ENCODE measurements around the gene SLC12A2. TPM values are rescaled to one million over a fixed set of nuclear protein-coding genes. Genes with fewer than 3 reads are reported as not detected.

Gene SLC12A2
- total and polyA plus RNA-seq, 2 of the 4 experiments (the other 2 are of a cell fraction) = 5.6 to 30.3 TPM

- H2AFZ ChIP-seq (replicated peaks; ENCODE audit: low read length, poor library complexity) = no peak overlapping the region
- ChIA-PET POLR2A (ENCODE audit: unreplicated experiment) (no interaction called here), CTCF (no interaction called here)
- H4K8ac ChIP-seq (ENCODE audit: low read depth in 2 of 2, low read length in 2 of 2) = no peak overlapping the region
- H3K23ac ChIP-seq (ENCODE audit: low read depth, low read length) = no peak overlapping the region
- no TSS peak for BruUV-seq (replicated peaks)
- TF ChIP-seq FOS (IDR thresholded peaks at IDR 0.05; ENCODE audit: low read depth, low read length) (0 out of 2 replicates have a peak, but pooled peaks have one; percentile 10), RCOR1 (IDR thresholded peaks at IDR 0.05; ENCODE audit: insufficient replicate concordance, low read length) (no peak), MAFK (IDR thresholded peaks at IDR 0.05; ENCODE audit: low read depth, low read length) (no peak)
- TF ChIP-seq, protein P1, sequence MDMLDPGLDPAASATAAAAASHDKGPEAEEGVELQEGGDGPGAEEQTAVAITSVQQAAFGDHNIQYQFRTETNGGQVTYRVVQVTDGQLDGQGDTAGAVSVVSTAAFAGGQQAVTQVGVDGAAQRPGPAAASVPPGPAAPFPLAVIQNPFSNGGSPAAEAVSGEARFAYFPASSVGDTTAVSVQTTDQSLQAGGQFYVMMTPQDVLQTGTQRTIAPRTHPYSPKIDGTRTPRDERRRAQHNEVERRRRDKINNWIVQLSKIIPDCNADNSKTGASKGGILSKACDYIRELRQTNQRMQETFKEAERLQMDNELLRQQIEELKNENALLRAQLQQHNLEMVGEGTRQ (IDR thresholded peaks at IDR 0.05; ENCODE audit: low read depth, low read length) = no peak
- H2AK5ac ChIP-seq (ENCODE audit: low read depth, low read length) = no peak overlapping the region
- no peak overlapping the region for H3K14ac ChIP-seq (replicated peaks; ENCODE audit: low read depth, low read length)
- no peak overlapping the region for H2BK5ac ChIP-seq (ENCODE audit: low read depth, low read length, poor library complexity, severe bottlenecking)
- no peak overlapping the region for H2BK120ac ChIP-seq (ENCODE audit: low read depth, low read length)
- no peak overlapping the region for H4K5ac ChIP-seq (ENCODE audit: low read depth, low read length)
- dilution Hi-C loops (cut with HindIII; ENCODE audit: low sequenced_read_pairs, unreplicated experiment) (no loop called here), intact Hi-C loops (cut with micrococcal nuclease) (no loop called here), in situ Hi-C loops (cut with MboI; ENCODE audit: low sequenced_read_pairs) (no loop called here)
- no peak overlapping the region for H4K91ac ChIP-seq (ENCODE audit: insufficient read depth, low read depth, low read length)
- no peak overlapping the region for H2AK9ac ChIP-seq (replicated peaks; ENCODE audit: low read depth, low read length, poor library complexity)
- H2BK15ac ChIP-seq (ENCODE audit: low read depth, low read length) = no peak overlapping the region
- no peak overlapping the region for H3K4me3 ChIP-seq (ENCODE audit: insufficient read depth, low read depth, low read length)
- no peak overlapping the region for H3K4me2 ChIP-seq (ENCODE audit: low read depth, low read length)
- H3K18ac ChIP-seq (ENCODE audit: low read depth, low read length) = no peak overlapping the region
- DNase-seq (no peak), ATAC-seq (ENCODE audit: low read depth) (no peak)
- no peaks in the 10 kb centered on the region for H3K9me1 ChIP-seq (ENCODE audit: insufficient read depth, low read length)
- no peak overlapping the region for H3K4ac ChIP-seq (ENCODE audit: low read depth, low read length)
- H3K56ac ChIP-seq (ENCODE audit: extremely low read depth, insufficient read depth, low read length) = no peak overlapping the region
- no peaks in the 10 kb centered on the region for H4K20me1 ChIP-seq (ENCODE audit: insufficient read depth, low read length)
- peaks cover 3% of the 10 kb centered on the region; the same call in 1 of the 2 replicates for H3K9me3 ChIP-seq (ENCODE audit: control insufficient read depth, insufficient read depth, low read length)
- peaks cover 5 to 10% of the 10 kb centered on the region in 2 experiments; a peak in 3 of 4 replicates for H3K79me1 ChIP-seq (ENCODE audit: low read depth in 1 of 2, low read length in 2 of 2)
- H2BK20ac ChIP-seq (ENCODE audit: low read depth, low read length) = no peak overlapping the region
- WGBS, 2 experiments (ENCODE audit: extremely low coverage in 2 of 2, insufficient read length in 1 of 2) = no CpG with 5 or more reads among the region's 4 CpGs
- no peaks in the 10 kb centered on the region for H3K36me3 ChIP-seq (ENCODE audit: control insufficient read depth, insufficient read depth, low read length)
- H3K27ac ChIP-seq (ENCODE audit: insufficient read depth, low read length) = no peak overlapping the region
- H3K4me1 ChIP-seq (ENCODE audit: control insufficient read depth, insufficient read depth, low read length) = no peaks in the 10 kb centered on the region; the same call in 1 of the 2 replicates
- H3K27me3 ChIP-seq (ENCODE audit: control insufficient read depth, insufficient read depth, low read length) = no peaks in the 10 kb centered on the region
- H3K9ac ChIP-seq (ENCODE audit: low read depth, low read length) = no peak overlapping the region
These were observed 9.8 kb downstream of the SLC12A2 start for GRCh38 chr5:128093368-128093767.

All from IMR-90 (cell line).